Vagina (tissue), 2 donors: ENCODE measurements around the gene IL12B. TPM values are rescaled to one million over a fixed set of nuclear protein-coding genes. Genes with fewer than 3 reads are reported as not detected.
"Not testable (repeated sequence)": the region's sequence is repeated elsewhere in the genome, so short reads cannot be mapped to it uniquely, and the experiment has no call there.

Source experiments
- DNase-seq, 2 donors: peaks; one replicate each; pipeline ENCODE4 v3.0.0-alpha.2; 2017; ENCODE audit errors: extremely low spot score in 2 of 2
- H3K27ac ChIP-seq: fragments of 200-600 bp; sonication (generic); one replicate; pipeline ENCODE4 v1.5.1; 2019
- H3K27me3 ChIP-seq: fragments of 200-600 bp; sonication (generic); one replicate; pipeline ENCODE4 v1.5.1; 2019
- H3K36me3 ChIP-seq, 2 donors: fragments of 200-600 bp; sonication (generic); one replicate each; pipeline ENCODE4 v1.5.1; 2017 to 2019
- H3K4me1 ChIP-seq: fragments of 200-600 bp; sonication (generic); one replicate; pipeline ENCODE4 v1.5.1; 2019
- H3K4me3 ChIP-seq, 2 donors: fragments of 200-600 bp; sonication (generic); 1 replicate in 1 of 2; 2 replicates in 1 of 2; pipeline ENCODE4 v1.5.1; 2016 to 2019
- H3K9me3 ChIP-seq: fragments of 200-600 bp; sonication (generic); one replicate; pipeline ENCODE4 v1.5.1; 2019
- POLR2A ChIP-seq, 2 donors: fragments of 450-650 bp; IDR thresholded peaks; one replicate each; pipeline ENCODE4 v1.6.1; 2017; ENCODE audit warnings: antibody characterized with exemption in 2 of 2, mild to moderate bottlenecking in 2 of 2, moderate library complexity in 2 of 2
- POLR2AphosphoS5 ChIP-seq, 2 donors: sonication (generic); formaldehyde crosslinking; IDR thresholded peaks; one replicate each; pipeline ENCODE4 v1.9.0; 2017; ENCODE audit warnings: antibody characterized with exemption in 2 of 2, mild to moderate bottlenecking in 2 of 2, low read depth in 1 of 2; ENCODE audit not compliant: insufficient read depth in 1 of 2
- intact Hi-C: fragments of 100-400 bp; cut with DNase I; formaldehyde crosslinking; loops from one replicate; pipeline ENCODE4 v1.15.1; 2023
- total RNA-seq: library from RNA; depleted of rRNA; stranded (reverse); fragments of >200 nt; gene quantifications from one replicate; pipeline ENCODE4 v1.2.3, GENCODE V29; 2016
- TF ChIP-seq, protein P1 (sequence below), 3 experiments: fragments of 450-650 bp in 2 of 3; fragments of 200-600 bp in 1 of 3; sonication (generic) in 1 of 3; IDR thresholded peaks; one replicate each; pipeline ENCODE4 v1.5.1; 2017 to 2019; ENCODE audit warnings: antibody characterized with exemption in 3 of 3, mild to moderate bottlenecking in 2 of 3, moderate library complexity in 2 of 3

The IL12B gene
- total RNA-seq, 1 donor from 2014 or later, result not detected

DNA sequence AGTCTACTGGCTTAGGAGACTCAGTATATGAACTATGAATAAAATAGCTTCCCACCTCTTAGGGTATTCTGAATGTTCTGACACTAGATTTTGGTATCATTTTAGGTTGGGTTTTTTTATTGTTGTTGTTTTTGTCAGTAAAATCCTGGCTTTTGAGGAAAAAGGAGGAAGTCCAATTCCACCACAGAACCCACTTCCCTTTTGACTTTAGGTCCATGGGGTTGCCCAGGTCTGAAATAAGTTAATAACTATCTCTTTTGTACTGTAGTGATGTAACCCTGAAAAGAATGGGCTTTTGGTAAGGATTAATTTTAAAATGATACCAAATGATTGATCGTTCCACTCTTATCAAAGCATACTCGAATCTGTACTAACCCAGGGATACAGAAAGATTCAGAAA, 29.1 kb upstream of the IL12B start:
- no peaks in the 10 kb centered on the region for H3K9me3 ChIP-seq
- no peaks in the 10 kb centered on the region for H3K36me3 ChIP-seq
- H3K4me1 ChIP-seq, result no peaks in the 10 kb centered on the region
- H3K27ac ChIP-seq, result no peak overlapping the region
- intact Hi-C loops, result no loop called here
- H3K4me3 ChIP-seq, result no peak overlapping the region
- no peaks in the 10 kb centered on the region for H3K27me3 ChIP-seq
- no peak for TF ChIP-seq POLR2A (IDR thresholded peaks at IDR 0.05)
- TF ChIP-seq, protein P1, sequence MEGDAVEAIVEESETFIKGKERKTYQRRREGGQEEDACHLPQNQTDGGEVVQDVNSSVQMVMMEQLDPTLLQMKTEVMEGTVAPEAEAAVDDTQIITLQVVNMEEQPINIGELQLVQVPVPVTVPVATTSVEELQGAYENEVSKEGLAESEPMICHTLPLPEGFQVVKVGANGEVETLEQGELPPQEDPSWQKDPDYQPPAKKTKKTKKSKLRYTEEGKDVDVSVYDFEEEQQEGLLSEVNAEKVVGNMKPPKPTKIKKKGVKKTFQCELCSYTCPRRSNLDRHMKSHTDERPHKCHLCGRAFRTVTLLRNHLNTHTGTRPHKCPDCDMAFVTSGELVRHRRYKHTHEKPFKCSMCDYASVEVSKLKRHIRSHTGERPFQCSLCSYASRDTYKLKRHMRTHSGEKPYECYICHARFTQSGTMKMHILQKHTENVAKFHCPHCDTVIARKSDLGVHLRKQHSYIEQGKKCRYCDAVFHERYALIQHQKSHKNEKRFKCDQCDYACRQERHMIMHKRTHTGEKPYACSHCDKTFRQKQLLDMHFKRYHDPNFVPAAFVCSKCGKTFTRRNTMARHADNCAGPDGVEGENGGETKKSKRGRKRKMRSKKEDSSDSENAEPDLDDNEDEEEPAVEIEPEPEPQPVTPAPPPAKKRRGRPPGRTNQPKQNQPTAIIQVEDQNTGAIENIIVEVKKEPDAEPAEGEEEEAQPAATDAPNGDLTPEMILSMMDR (IDR thresholded peaks at IDR 0.05), result no peak
- TF ChIP-seq POLR2AphosphoS5 (IDR thresholded peaks at IDR 0.05; ENCODE audit: insufficient read depth in 1 of 2, low read depth in 1 of 2), result no peak
- DNase-seq, result no peak

DNA sequence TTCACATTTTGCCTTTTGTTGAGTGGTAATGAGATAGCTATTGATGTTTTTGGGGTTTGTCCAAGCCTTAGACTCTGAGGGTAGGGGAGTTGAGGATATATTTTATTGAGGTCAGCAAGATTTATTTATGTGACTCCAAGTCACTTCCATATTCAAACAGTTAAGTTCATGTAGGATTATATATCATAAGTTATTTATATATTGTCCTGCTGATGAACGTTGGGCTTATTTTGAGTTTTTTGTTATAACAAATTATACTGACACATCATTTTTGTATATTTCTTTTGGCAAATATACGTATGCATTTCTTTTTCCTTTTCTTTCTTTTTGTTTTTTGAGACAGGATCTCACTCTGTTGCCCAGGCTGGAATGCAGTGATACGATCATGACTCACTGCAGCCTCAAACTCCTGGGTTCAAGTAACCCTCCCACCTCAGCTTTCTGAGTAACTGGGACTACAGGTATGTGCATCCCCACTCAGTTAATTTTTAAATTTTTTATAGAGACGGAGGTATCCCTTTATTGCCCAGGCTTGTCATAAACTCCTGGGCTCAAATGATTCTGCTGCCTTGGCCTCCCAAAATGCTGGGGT, 23.5 kb upstream of the IL12B start:
- no peaks in the 10 kb centered on the region for H3K9me3 ChIP-seq
- intact Hi-C loops, result no loop called here
- TF ChIP-seq, protein P1 (IDR thresholded peaks at IDR 0.05), result no peak
- TF ChIP-seq POLR2A (IDR thresholded peaks at IDR 0.05) (no peak), POLR2AphosphoS5 (IDR thresholded peaks at IDR 0.05; ENCODE audit: insufficient read depth in 1 of 2, low read depth in 1 of 2) (no peak)
- no peaks in the 10 kb centered on the region for H3K4me1 ChIP-seq
- no peaks in the 10 kb centered on the region for H3K36me3 ChIP-seq
- no peaks in the 10 kb centered on the region for H3K27me3 ChIP-seq
- H3K4me3 ChIP-seq, result no peak overlapping the region
- H3K27ac ChIP-seq, result no peak overlapping the region
- no peak for DNase-seq

DNA sequence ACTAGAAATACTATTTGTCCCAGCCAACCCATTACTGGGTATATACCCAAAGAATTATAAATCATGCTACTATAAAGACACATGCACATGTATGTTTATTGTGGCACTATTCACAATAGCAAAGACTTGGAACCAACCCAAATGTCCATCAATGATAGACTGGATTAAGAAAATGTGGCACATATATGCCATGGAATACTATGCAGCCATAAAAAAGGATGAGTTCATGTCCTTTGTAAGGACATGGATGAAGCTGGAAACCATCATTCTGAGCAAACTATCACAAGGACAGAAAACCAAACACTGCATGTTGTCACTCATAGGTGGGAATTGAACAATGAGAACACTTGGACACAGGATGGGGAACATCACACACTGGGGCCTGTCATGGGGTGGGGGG, 20.4 kb upstream of the IL12B start:
- H3K36me3 ChIP-seq, DNase-seq, H3K9me3 ChIP-seq, H3K4me3 ChIP-seq, H3K27me3 ChIP-seq, H3K4me1 ChIP-seq, intact Hi-C loops, H3K27ac ChIP-seq: not testable (repeated sequence)

DNA sequence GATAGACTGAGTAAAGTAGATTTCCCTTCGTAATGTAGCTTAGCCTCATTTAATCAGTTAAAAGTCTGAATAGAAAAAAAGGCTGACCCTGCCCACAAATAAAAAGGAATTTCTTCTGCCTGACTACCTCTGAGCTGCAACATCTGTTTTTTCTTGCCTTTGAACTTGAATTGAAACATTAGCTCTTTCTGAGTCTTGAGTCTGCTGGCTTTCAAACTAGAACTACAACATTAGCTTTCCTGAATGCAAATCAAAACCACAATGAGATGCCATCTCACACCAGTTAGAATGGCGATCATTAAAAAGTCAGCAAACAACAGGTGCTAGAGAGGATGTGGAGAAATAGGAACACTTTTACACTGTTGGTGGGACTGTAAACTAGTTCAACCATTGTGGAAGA, 19.9 kb upstream of the IL12B start:
- DNase-seq, H3K9me3 ChIP-seq, H3K4me3 ChIP-seq, H3K4me1 ChIP-seq, H3K27ac ChIP-seq, intact Hi-C loops, H3K36me3 ChIP-seq, H3K27me3 ChIP-seq: not testable (repeated sequence)

DNA sequence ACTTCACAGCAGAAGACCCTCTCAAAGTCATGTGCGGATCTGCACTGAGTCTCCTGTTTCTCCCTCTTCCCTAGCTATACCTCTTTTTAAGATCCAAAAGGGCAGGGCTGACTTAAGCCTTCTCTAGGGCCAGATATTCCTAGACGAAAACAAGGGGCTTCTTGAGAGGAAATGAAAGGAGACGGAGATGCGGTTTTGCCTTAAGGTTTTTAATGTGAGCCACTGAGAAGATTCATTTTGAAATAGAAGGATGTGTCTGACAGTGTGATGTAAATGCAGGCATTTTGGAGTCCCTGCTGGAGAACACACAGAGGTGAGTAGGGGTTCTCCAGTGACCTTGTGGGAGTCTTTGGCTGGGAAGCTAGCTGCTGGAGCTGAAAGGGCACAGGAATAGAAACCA, 15.6 kb upstream of the IL12B start:
- Histone ChIP-seq H3K27me3 (no peaks in the 10 kb centered on the region), H3K36me3 (no peaks in the 10 kb centered on the region), H3K4me1 (peaks cover 10% of the 10 kb centered on the region), H3K4me3 (no peak overlapping the region), H3K9me3 (no peaks in the 10 kb centered on the region), H3K27ac (no peak overlapping the region)
- TF ChIP-seq POLR2AphosphoS5 (IDR thresholded peaks at IDR 0.05; ENCODE audit: insufficient read depth in 1 of 2, low read depth in 1 of 2), result no peak
- TF ChIP-seq POLR2A (IDR thresholded peaks at IDR 0.05), result no peak
- TF ChIP-seq, protein P1 (IDR thresholded peaks at IDR 0.05), result no peak
- intact Hi-C loops, result no loop called here
- DNase-seq, result no peak

DNA sequence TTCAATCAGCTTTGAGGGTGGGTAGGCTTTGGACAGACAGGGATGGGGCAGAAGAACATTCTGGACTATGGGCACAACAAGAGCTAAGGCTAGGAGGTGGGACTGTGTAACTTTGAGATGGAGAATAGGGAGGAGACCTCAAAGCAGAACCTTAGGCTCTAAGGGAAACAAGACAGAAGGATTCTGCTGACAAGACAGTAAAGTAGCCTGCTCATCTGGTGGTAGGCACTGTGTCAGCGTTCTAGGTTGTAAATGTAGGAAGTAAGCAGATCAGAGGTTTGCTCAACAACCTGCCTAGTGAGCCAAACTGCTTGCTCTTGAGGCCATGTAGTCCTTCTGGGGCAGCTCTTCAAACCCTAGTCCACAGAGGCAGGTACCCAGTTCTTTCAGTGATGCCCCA, 15.0 kb upstream of the IL12B start:
- no peak for TF ChIP-seq POLR2A (IDR thresholded peaks at IDR 0.05)
- no peak for DNase-seq
- H3K27me3 ChIP-seq, result no peaks in the 10 kb centered on the region
- no peak overlapping the region for H3K27ac ChIP-seq
- no peak overlapping the region for H3K4me3 ChIP-seq
- H3K4me1 ChIP-seq, result peaks cover 10% of the 10 kb centered on the region
- no peaks in the 10 kb centered on the region for H3K36me3 ChIP-seq
- no peaks in the 10 kb centered on the region for H3K9me3 ChIP-seq
- intact Hi-C loops, result no loop called here
